NT2/D1 (cell line): ENCODE data around the gene LUC7L2.

Experiments used
- SUZ12 ChIP-seq: IDR thresholded peaks from 2 replicates; pipeline ENCODE4 v1.6.1; 2011; ENCODE audit not compliant: insufficient read length, insufficient read depth; ENCODE audit errors: extremely low read depth
- YY1 ChIP-seq: IDR thresholded peaks from 2 replicates; pipeline ENCODE4 v1.6.1; 2011; ENCODE audit not compliant: insufficient read length, insufficient read depth
- ZNF274 ChIP-seq: IDR thresholded peaks from 2 replicates; pipeline ENCODE4 v1.6.1; 2011; ENCODE audit warnings: mild to moderate bottlenecking, low read depth, low read length

- TF ChIP-seq YY1 (no peak), SUZ12 (no peak), ZNF274 (no peak)
Measured at GRCh38 chr7:139457153-139457946, 97.7 kb downstream of the LUC7L2 start.
